SK-N-SH (cell line): ENCODE results near the gene DERL2. TPM values are rescaled to one million over a fixed set of nuclear protein-coding genes. Genes with fewer than 3 reads are reported as not detected.
A peak's percentile ranks its signal among the peaks of the same experiment; 100 is the strongest.

Experiments
- CTCF ChIA-PET: fragments of 300-600, 350-600 bp; formaldehyde crosslinking; extraction: SDS; loops from one replicate; lab custom pipeline; 2021; lab: Yijun Ruan, JAX
- POLR2A ChIA-PET: fragments of 350-600 bp; sonication (Branson Sonifier 250); formaldehyde crosslinking; extraction: SDS; loops from one replicate; lab custom pipeline; 2020; ENCODE audit warnings: antibody characterized with exemption, inconsistent platforms; lab: Yijun Ruan, JAX
- DNase-seq: peaks from one replicate; pipeline ENCODE4 v3.0.0; 2012
- H2AFZ ChIP-seq: fragments of 200-600 bp; sonication (generic); 2 replicates; pipeline ENCODE4 v1.8.1; 2016; ENCODE audit warnings: antibody characterized with exemption, mild to moderate bottlenecking, low read depth
- H3F3A ChIP-seq: fragments of 200-600 bp; sonication (generic); replicated peaks from 2 replicates; pipeline ENCODE3; 2016; ENCODE audit warnings: antibody characterized with exemption, mild to moderate bottlenecking; ENCODE audit not compliant: insufficient read depth
- H3K27ac ChIP-seq, 2 experiments: fragments of 200-500 bp in 1 of 2; fragments of 200-600 bp in 1 of 2; sonication (Bioruptor generic) in 1 of 2; sonication (generic), shearing (Covaris generic) in 1 of 2; 2 replicates each; pipeline versions ENCODE4 v1.5.1 to v1.6.1; 2014 to 2016; ENCODE audit warnings: low read depth in 2 of 2, inconsistent platforms in 1 of 2, low read length in 1 of 2, mild to moderate bottlenecking in 1 of 2, mixed read lengths in 1 of 2
- H3K27me3 ChIP-seq: fragments of 200-600 bp; sonication (generic), shearing (Covaris generic); 2 replicates; pipeline ENCODE4 v1.6.1; 2016; ENCODE audit warnings: mixed run types; ENCODE audit not compliant: insufficient read depth
- H3K36me3 ChIP-seq, 2 experiments: fragments of 200-500 bp in 1 of 2; fragments of 200-600 bp in 1 of 2; sonication (Bioruptor generic) in 1 of 2; sonication (generic) in 1 of 2; replicated peaks in 1 of 2; 2 replicates each; pipeline versions ENCODE3 to v1.5.1; 2014 to 2016; ENCODE audit warnings: low read length in 1 of 2, mild to moderate bottlenecking in 1 of 2; ENCODE audit not compliant: insufficient read depth in 2 of 2, control insufficient read depth in 1 of 2
- H3K4me1 ChIP-seq, 2 experiments: fragments of 200-500 bp in 1 of 2; fragments of 200-600 bp in 1 of 2; sonication (Bioruptor generic) in 1 of 2; sonication (generic), shearing (Covaris generic) in 1 of 2; 2 replicates each; pipeline versions ENCODE4 v1.5.1 to v1.6.1; 2014 to 2016; ENCODE audit warnings: low read depth in 1 of 2, low read length in 1 of 2, mixed run types in 1 of 2; ENCODE audit not compliant: insufficient read depth in 2 of 2, control insufficient read depth in 1 of 2
- H3K4me2 ChIP-seq: fragments of 200-600 bp; sonication (generic), shearing (Covaris generic); 2 replicates; pipeline ENCODE4 v1.6.1; 2017; ENCODE audit warnings: mixed run types
- H3K4me3 ChIP-seq, 2 experiments: fragments of 200-500 bp in 1 of 2; fragments of 200-600 bp in 1 of 2; sonication (Bioruptor generic) in 1 of 2; sonication (generic), shearing (Covaris generic) in 1 of 2; 2 replicates each; pipeline versions ENCODE4 v1.5.1 to v1.8.1; 2014 to 2016; ENCODE audit warnings: low read depth in 2 of 2, inconsistent platforms in 1 of 2, low read length in 1 of 2, mild to moderate bottlenecking in 1 of 2, mixed read lengths in 1 of 2, moderate library complexity in 1 of 2
- H3K79me2 ChIP-seq: fragments of 200-600 bp; sonication (generic); 2 replicates; pipeline ENCODE4 v1.8.1; 2017; ENCODE audit warnings: mild to moderate bottlenecking; ENCODE audit not compliant: insufficient read depth
- H3K9ac ChIP-seq: fragments of 200-600 bp; sonication (generic); 2 replicates; pipeline ENCODE4 v1.6.1; 2017; ENCODE audit warnings: mixed run types
- H3K9me2 ChIP-seq: fragments of 200-600 bp; sonication (generic); 2 replicates; pipeline ENCODE4 v1.6.1; 2017; ENCODE audit warnings: mixed run types
- H3K9me3 ChIP-seq: fragments of 200-600 bp; sonication (generic); 2 replicates; pipeline ENCODE4 v1.6.1; 2017; ENCODE audit warnings: mixed run types, mild to moderate bottlenecking, moderate library complexity
- H4K20me1 ChIP-seq: fragments of 200-600 bp; sonication (generic); 2 replicates; pipeline ENCODE4 v1.6.1; 2017; ENCODE audit warnings: mild to moderate bottlenecking, mixed run types; ENCODE audit not compliant: insufficient read depth
- CTCF ChIP-seq: fragments of 200-600 bp; sonication (generic); IDR thresholded peaks from 2 replicates; pipeline ENCODE4 v1.6.1; 2017; ENCODE audit warnings: antibody characterized with exemption, mild to moderate bottlenecking, moderate library complexity
- EZH2phosphoT487 ChIP-seq: fragments of 200-600 bp; sonication (generic); IDR thresholded peaks from 2 replicates; pipeline ENCODE4 v1.6.1; 2017; ENCODE audit warnings: low read depth, mixed run types, mild to moderate bottlenecking, antibody characterized with exemption, moderate library complexity, borderline replicate concordance
- IRF3 ChIP-seq: fragments of 150-350 bp; IDR thresholded peaks from 2 replicates; pipeline ENCODE4 v1.6.1; 2016; ENCODE audit warnings: mild to moderate bottlenecking, low read depth, low read length
- NRF1 ChIP-seq: IDR thresholded peaks from 2 replicates; pipeline ENCODE4 v1.6.1; 2012; ENCODE audit warnings: low read depth, mild to moderate bottlenecking, low read length
- RCOR1 ChIP-seq: fragments of 150-350 bp; IDR thresholded peaks from 2 replicates; pipeline ENCODE4 v1.6.1; 2017; ENCODE audit warnings: antibody characterized with exemption, low read length
- RXRA ChIP-seq: IDR thresholded peaks from 2 replicates; pipeline ENCODE4 v1.4.0; 2012; ENCODE audit warnings: low read depth, mild to moderate bottlenecking, borderline replicate concordance
- TAF1 ChIP-seq: IDR thresholded peaks from 2 replicates; pipeline ENCODE4 v1.6.1; 2012; ENCODE audit warnings: low read depth, mild to moderate bottlenecking, low read length, moderate library complexity, borderline replicate concordance
- TEAD4 ChIP-seq: IDR thresholded peaks from 2 replicates; pipeline ENCODE4 v1.4.0; 2012; ENCODE audit warnings: mild to moderate bottlenecking, borderline replicate concordance; ENCODE audit not compliant: insufficient read depth
- YY1 ChIP-seq: IDR thresholded peaks from 2 replicates; pipeline ENCODE4 v1.4.0; 2012; ENCODE audit warnings: low read depth, mild to moderate bottlenecking
- WGBS: methylation state at CpG from one replicate; pipeline ENCODE4 v1.1.6; 2017; ENCODE audit warnings: low lambda C conversion rate; 5-methylcytosine and 5-hydroxymethylcytosine counted together
- polyA plus RNA-seq, 3 experiments: library from polyadenylated mRNA; depleted of rRNA; stranded (reverse); fragments of >200 nt; gene quantifications; 2 replicates each; pipeline ENCODE4 v1.2.3, GENCODE V29; 2012

The DERL2 gene
- polyA plus RNA-seq, 1 of the 3 experiments (the other 2 are of a cell fraction): 42.5 TPM

- TF ChIP-seq YY1 (0 out of 2 replicates have a peak, but pooled peaks have one; percentile 48), CTCF (no peak), NRF1 (0 out of 2 replicates have a peak, but pooled peaks have one; percentile 6), TAF1 (peak; percentile 30), RCOR1 (no peak), IRF3 (peak; percentile 48; the same call in 1 of the 2 replicates)
- TF ChIP-seq, all 33 proteins: peak for 16
Observed at GRCh38 chr17:5486206-5487124, 487 bp upstream of the DERL2 start, which contains the start of gene MIS12 (continued).

- POLR2A ChIA-PET: no interaction called here
- H3K4me2 ChIP-seq: no peak overlapping the region
- no peak overlapping the region for H2AFZ ChIP-seq
- H3K4me1 ChIP-seq: peaks cover 7 to 11% of the 10 kb centered on the region in 2 experiments; a peak in 3 of 4 replicates
- H3K9me3 ChIP-seq: no peaks in the 10 kb centered on the region
- no peak overlapping the region for H3K27ac ChIP-seq
- CTCF ChIA-PET: no interaction called here
- no peak overlapping the region for H3K9ac ChIP-seq
- H3K9me2 ChIP-seq: no peaks in the 10 kb centered on the region
- TF ChIP-seq EZH2phosphoT487 (no peak), CTCF (no peak), TEAD4 (no peak), RXRA (no peak), TAF1 (no peak)
- WGBS: 90% methylated on average over 4 of the region's 4 CpGs
- H4K20me1 ChIP-seq: no peaks in the 10 kb centered on the region
- H3K36me3 ChIP-seq: peaks cover 73 to 75% of the 10 kb centered on the region in 2 experiments
- H3F3A ChIP-seq: no peaks in the 10 kb centered on the region
- no peaks in the 10 kb centered on the region for H3K27me3 ChIP-seq
- H3K4me3 ChIP-seq: no peak overlapping the region
- DNase-seq: no peak
- peaks cover 88% of the 10 kb centered on the region for H3K79me2 ChIP-seq
Observed at GRCh38 chr17:5481451-5481850, 4.5 kb downstream of the DERL2 start.
